Activated CD8-positive, alpha-beta T cell treated with anti-CD3 and anti-CD28 coated beads for 36 hours (primary cell): ENCODE data around the gene CAPZA1. TPM values are rescaled to one million over a fixed set of nuclear protein-coding genes. Genes with fewer than 3 reads are reported as not detected.

Source experiments
- ATAC-seq: fragments of 200-7000 bp; cut with Tn5 transposase; one replicate; pipeline ENCODE4 v1.10.0; 2021; ENCODE audit warnings: mild to moderate bottlenecking, moderate library complexity
- CTCF ChIA-PET: fragments of 350-600 bp; sonication (Branson Sonifier 250); formaldehyde crosslinking; loops from one replicate; lab custom pipeline; 2021; ENCODE audit warnings: antibody characterized with exemption; lab: Charles Lee
- POLR2A ChIA-PET: fragments of 350-600 bp; sonication (Branson Sonifier 250); formaldehyde crosslinking; loops from one replicate; lab custom pipeline; 2021; ENCODE audit warnings: antibody characterized with exemption; lab: Charles Lee
- DNase-seq: peaks from one replicate; pipeline ENCODE4 v3.0.0-alpha.2; 2020
- H3K27ac Mint-ChIP-seq: one replicate; pipeline ENCODE4 v1.8.0; 2021; ENCODE audit warnings: mild to moderate bottlenecking, mixed read lengths
- H3K27me3 Mint-ChIP-seq: one replicate; pipeline ENCODE4 v1.8.0; 2021; ENCODE audit warnings: mixed read lengths
- H3K36me3 Mint-ChIP-seq: one replicate; pipeline ENCODE4 v1.8.0; 2021; ENCODE audit warnings: low read depth, mixed read lengths
- H3K4me1 Mint-ChIP-seq: one replicate; pipeline ENCODE4 v1.8.0; 2021; ENCODE audit warnings: low read depth, mixed read lengths
- H3K4me3 Mint-ChIP-seq: one replicate; pipeline ENCODE4 v1.8.0; 2021; ENCODE audit warnings: mild to moderate bottlenecking, moderate library complexity, mixed read lengths
- H3K9me3 Mint-ChIP-seq: one replicate; pipeline ENCODE4 v1.8.0; 2021; ENCODE audit warnings: mixed read lengths
- intact Hi-C: fragments of 100-400 bp; cut with micrococcal nuclease; formaldehyde crosslinking; loops from one replicate; pipeline ENCODE4 v1.10.0; 2022
- total RNA-seq, 2 experiments: library from RNA; stranded (reverse); gene quantifications; one replicate each; pipeline ENCODE4 v1.2.3, GENCODE V29; 2021
- TF ChIP-seq, protein P1 (sequence below): fragments of 200-600 bp; IDR thresholded peaks from one replicate; pipeline ENCODE4 v1.8.0; 2022; ENCODE audit warnings: antibody characterized with exemption, mild to moderate bottlenecking

Gene CAPZA1
- total RNA-seq, 2 experiments from 2014 or later = 220 to 230 TPM

DNA sequence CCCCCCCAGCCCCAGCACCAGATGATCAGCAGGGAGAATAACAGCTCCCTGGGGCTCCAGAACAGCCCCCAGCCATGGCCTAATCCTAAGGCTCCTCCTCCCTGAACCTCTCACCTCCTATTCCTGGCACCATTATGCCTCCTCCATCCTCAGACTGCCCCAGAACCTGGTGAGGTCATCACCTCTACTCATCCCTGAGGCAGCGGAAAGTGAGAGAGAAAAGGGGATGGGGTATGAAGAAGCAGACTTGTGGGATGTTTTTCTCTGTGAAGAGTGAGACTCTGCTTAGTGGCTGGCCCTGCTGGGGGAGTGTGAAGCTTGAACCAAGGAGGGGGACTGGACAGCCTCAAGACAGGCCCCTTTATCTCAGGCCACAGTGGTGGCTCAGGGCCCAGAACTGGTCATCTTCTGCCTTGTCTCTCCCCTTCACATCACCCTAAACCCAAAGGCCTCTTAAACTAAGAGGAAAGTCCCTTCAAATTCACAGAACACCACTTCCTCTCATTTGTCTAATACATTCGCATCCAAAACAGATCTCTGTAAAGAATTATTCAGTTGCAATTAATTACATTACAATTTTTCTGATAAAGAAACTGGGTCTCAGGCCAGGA, 97.7 kb downstream of the CAPZA1 start:
- ATAC-seq (no peak), DNase-seq (no peak)
- Mint-ChIP-seq H3K4me3 (no peak overlapping the region), H3K9me3 (no peaks in the 10 kb centered on the region), H3K36me3 (no peaks in the 10 kb centered on the region), H3K4me1 (peaks cover 19% of the 10 kb centered on the region), H3K27me3 (peaks cover 25% of the 10 kb centered on the region), H3K27ac (no peak overlapping the region)
- intact Hi-C loops = loop anchor here (5.0 kb wide), 1 partner anchor 355 kb away; the partner anchor contains the start of gene LRIG2
- TF ChIP-seq, protein P1, sequence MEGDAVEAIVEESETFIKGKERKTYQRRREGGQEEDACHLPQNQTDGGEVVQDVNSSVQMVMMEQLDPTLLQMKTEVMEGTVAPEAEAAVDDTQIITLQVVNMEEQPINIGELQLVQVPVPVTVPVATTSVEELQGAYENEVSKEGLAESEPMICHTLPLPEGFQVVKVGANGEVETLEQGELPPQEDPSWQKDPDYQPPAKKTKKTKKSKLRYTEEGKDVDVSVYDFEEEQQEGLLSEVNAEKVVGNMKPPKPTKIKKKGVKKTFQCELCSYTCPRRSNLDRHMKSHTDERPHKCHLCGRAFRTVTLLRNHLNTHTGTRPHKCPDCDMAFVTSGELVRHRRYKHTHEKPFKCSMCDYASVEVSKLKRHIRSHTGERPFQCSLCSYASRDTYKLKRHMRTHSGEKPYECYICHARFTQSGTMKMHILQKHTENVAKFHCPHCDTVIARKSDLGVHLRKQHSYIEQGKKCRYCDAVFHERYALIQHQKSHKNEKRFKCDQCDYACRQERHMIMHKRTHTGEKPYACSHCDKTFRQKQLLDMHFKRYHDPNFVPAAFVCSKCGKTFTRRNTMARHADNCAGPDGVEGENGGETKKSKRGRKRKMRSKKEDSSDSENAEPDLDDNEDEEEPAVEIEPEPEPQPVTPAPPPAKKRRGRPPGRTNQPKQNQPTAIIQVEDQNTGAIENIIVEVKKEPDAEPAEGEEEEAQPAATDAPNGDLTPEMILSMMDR = no peak
- POLR2A ChIA-PET = interaction anchor here (1.5 kb wide), 1 partner anchor 9 kb away, joined by 4 read pairs; no protein-coding TSS in a partner anchor
- CTCF ChIA-PET = interaction anchor here (0.6 to 11.3 kb wide), 16 partner anchors 8 to 356 kb away, joined by 3 to 302 read pairs (median 12); partner anchors contain the start of genes LRIG2, MOV10 and RHOC

DNA sequence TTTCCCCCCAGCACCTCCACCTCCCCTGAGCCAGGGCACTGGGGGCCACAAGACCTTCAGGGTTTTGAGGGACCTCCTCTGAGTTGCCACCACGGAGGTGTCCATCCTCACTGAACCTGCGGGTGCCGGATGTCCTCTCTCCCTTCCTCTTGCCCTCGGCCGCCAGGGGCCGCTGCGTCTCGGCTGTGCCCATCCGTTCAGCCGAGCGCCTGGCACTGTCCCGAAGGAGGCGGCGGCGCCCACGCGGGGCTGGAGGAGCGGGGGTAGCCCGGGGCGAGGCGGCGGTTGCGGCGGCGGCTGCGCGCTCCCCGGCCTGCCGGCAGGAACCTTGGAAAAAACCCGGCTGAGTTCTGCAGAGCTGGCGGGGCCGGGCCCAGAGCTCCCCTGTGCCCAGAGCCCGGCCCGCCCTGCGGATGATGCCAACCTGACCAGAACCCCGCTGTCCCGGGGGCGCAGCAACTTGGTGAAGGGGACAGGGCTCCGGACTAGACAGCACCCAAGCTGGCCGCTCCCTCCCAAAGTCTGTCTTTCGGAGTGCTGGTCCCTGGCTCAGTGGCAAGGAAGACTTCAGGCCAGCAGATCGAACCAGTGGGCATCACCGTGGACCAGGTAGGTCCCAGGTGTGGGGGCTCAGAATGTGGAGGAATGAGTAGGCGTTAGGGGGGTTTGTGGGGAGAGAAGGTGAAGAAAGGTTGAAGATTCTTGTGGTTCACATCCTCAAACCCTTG, 99.2 kb downstream of the CAPZA1 start:
- Mint-ChIP-seq H3K4me1 (peaks cover 28% of the 10 kb centered on the region), H3K27me3 (peaks cover 19% of the 10 kb centered on the region), H3K4me3 (no peak overlapping the region), H3K27ac (no peak overlapping the region), H3K36me3 (no peaks in the 10 kb centered on the region), H3K9me3 (no peaks in the 10 kb centered on the region)
- ChIA-PET CTCF (interaction anchor here (0.6 to 11.3 kb wide), 33 partner anchors 8 to 732 kb away, joined by 3 to 302 read pairs (median 4); partner anchors contain the start of genes LRIG2 and RHOC), POLR2A (no interaction called here)
- TF ChIP-seq, protein P1 = peak; percentile 92
- DNase-seq = peak; percentile 81
- ATAC-seq = peak; percentile 22
- intact Hi-C loops = loop anchor here (5.0 kb wide), 1 partner anchor 353 kb away; the partner anchor contains the start of gene LRIG2

DNA sequence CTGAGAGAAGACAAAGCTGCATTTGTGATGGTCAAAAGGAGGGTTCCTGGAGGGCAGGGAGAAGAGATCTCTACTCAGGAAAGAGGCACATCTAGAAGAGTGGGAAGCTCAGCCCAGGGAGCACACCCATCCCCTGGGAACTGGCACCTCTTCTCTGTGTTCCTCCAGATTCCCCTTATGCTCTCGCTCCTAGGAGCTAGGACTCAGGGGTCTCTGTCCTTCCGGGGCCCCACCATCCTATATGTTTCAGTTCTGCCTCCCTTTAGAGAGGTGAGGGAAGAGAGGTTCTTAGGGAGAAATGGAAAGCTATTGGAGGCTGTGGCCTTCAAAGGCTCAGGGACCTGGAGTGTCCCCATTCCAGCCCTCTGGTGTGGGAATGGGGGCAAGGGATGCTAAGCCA, 100.1 kb downstream of the CAPZA1 start:
- no peak for ATAC-seq
- no peak overlapping the region for H3K4me3 Mint-ChIP-seq
- H3K36me3 Mint-ChIP-seq = no peaks in the 10 kb centered on the region
- DNase-seq = no peak
- peaks cover 25% of the 10 kb centered on the region for H3K4me1 Mint-ChIP-seq
- H3K27me3 Mint-ChIP-seq = peaks cover 12% of the 10 kb centered on the region
- CTCF ChIA-PET = interaction anchor here (0.8 to 11.3 kb wide), 12 partner anchors 10 to 354 kb away, joined by 3 to 302 read pairs (median 8); partner anchors contain the start of genes LRIG2 and RHOC
- POLR2A ChIA-PET = no interaction called here
- H3K27ac Mint-ChIP-seq = no peak overlapping the region
- no peaks in the 10 kb centered on the region for H3K9me3 Mint-ChIP-seq
- TF ChIP-seq, protein P1 = no peak
- intact Hi-C loops = loop anchor here (5.0 kb wide), 1 partner anchor 353 kb away; the partner anchor contains the start of gene LRIG2

DNA sequence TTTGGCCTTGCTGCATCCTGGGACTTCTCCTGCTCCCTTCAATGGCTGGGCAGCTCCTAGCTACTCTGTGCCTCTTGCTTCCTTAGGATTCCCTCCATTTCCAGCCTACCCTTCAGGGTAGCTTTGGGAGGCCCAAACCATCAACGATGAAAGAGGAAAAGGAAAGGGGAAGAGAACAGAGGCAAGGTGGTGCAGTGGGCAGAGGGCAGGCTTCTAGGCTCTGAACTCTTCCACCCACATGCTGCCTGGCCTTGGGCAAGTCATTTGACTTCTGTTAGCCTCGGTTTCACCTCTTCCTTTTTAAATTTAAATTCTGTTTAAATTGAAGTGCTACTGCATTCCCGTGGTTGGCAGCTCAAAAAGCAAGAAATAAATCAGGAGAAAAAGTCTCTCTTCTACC, 101.2 kb downstream of the CAPZA1 start:
- Mint-ChIP-seq H3K36me3 (no peaks in the 10 kb centered on the region), H3K27me3 (peaks cover 12% of the 10 kb centered on the region), H3K27ac (no peak overlapping the region), H3K4me3 (no peak overlapping the region), H3K4me1 (peaks cover 23% of the 10 kb centered on the region), H3K9me3 (no peaks in the 10 kb centered on the region)
- DNase-seq = no peak
- POLR2A ChIA-PET = no interaction called here
- intact Hi-C loops = no loop called here
- TF ChIP-seq, protein P1 = no peak
- ATAC-seq = no peak
- CTCF ChIA-PET = interaction anchor here (1.5 to 11.3 kb wide), 5 partner anchors 9 to 353 kb away, joined by 5 to 302 read pairs (median 41); partner anchors contain the start of genes LRIG2 and RHOC

Other genes starting within 250 kb of the CAPZA1 start
- 1 to 10 TPM; 1.1 to 1.7 TPM for gene CTTNBP2NL, start 223.6 kb upstream of the CAPZA1 start, total RNA-seq
- not detected for gene WNT2B, start 110.9 kb upstream of the CAPZA1 start, total RNA-seq
- 10 to 100 TPM; 11.9 to 12.2 TPM for gene ST7L, start 691 bp upstream of the CAPZA1 start, total RNA-seq
- gene MOV10, start 54.8 kb downstream of the CAPZA1 start, total RNA-seq = 10 to 100 TPM; 77.2 to 78.5 TPM
- gene RHOC, start 87.3 kb downstream of the CAPZA1 start, total RNA-seq = 10 to 100 TPM; 34.2 to 34.7 TPM
- gene PPM1J, start 95.5 kb downstream of the CAPZA1 start, total RNA-seq = 1 to 10 TPM; 1.7 to 2.8 TPM